ENCODE measurements around the gene WWC2. TPM values are rescaled to one million over a fixed set of nuclear protein-coding genes. Genes with fewer than 3 reads are reported as not detected.
A peak's percentile ranks its signal among the peaks of the same experiment; 100 is the strongest.

Gene WWC2
- total and polyA plus RNA-seq, 9 donors: 9.4 to 43.0 (median 32.5) TPM

DNA sequence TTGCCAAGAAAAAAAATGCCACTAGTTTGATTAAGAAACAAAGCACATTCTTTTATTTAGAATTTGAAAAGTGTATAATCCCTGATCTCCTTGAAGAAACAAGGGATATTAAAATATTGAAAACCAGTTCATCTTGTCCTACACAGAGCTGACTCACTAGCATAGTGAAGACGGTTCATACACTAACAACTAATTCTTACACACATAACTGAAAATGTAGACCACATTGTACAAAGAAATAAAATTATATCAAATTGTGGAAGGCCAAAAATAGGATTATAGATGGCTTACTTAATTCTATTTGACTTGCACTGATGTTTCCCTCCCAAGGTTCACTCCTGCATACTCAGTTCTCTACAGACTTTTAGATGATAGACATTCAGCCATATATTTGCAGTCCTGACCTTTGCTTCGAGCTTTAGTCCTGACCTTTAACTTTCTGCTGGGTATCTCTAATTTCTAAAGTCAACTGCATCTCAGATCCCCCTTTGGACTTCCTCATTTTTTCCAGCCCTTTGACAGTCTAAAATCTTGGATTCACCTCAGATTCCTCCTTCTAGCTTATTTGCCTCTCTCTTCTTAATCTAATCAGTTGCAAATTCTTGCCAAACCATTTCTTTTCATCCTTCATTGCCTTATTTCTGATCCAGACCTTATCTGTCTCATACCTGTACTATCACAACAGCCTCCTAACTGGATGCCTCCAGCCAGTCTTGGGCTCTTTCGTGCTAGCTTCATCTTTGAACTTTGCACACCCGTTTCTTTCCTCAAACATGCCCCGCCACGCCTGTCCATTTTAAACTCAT, 4.5 kb upstream of the WWC2 start:
- Histone ChIP-seq H3K9me3 (no peaks in the 10 kb centered on the region), H3K36me3 (no peaks in the 10 kb centered on the region), H3K4me1 (ENCODE audit: insufficient read depth) (no peaks in the 10 kb centered on the region), H3K27me3 (no peaks in the 10 kb centered on the region), H3K4me3 (no peak overlapping the region), H3K27ac (no peak overlapping the region)
- no peak for DNase-seq
- 50 to 64% (median 60%) methylated on average over 6 of the region's 6 CpGs for WGBS, 3 donors
- intact Hi-C loops (cut with DNase I): loop anchor here in 1 of 4 donors (10.0 kb wide), 1 partner anchor 180 kb away; the partner anchor contains the start of gene DCTD
- TF ChIP-seq, protein P1, sequence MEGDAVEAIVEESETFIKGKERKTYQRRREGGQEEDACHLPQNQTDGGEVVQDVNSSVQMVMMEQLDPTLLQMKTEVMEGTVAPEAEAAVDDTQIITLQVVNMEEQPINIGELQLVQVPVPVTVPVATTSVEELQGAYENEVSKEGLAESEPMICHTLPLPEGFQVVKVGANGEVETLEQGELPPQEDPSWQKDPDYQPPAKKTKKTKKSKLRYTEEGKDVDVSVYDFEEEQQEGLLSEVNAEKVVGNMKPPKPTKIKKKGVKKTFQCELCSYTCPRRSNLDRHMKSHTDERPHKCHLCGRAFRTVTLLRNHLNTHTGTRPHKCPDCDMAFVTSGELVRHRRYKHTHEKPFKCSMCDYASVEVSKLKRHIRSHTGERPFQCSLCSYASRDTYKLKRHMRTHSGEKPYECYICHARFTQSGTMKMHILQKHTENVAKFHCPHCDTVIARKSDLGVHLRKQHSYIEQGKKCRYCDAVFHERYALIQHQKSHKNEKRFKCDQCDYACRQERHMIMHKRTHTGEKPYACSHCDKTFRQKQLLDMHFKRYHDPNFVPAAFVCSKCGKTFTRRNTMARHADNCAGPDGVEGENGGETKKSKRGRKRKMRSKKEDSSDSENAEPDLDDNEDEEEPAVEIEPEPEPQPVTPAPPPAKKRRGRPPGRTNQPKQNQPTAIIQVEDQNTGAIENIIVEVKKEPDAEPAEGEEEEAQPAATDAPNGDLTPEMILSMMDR (IDR thresholded peaks at IDR 0.05): no peak
- no peak for TF ChIP-seq EP300 (IDR thresholded peaks at IDR 0.05)
- no peak for TF ChIP-seq POLR2A (IDR thresholded peaks at IDR 0.05)

DNA sequence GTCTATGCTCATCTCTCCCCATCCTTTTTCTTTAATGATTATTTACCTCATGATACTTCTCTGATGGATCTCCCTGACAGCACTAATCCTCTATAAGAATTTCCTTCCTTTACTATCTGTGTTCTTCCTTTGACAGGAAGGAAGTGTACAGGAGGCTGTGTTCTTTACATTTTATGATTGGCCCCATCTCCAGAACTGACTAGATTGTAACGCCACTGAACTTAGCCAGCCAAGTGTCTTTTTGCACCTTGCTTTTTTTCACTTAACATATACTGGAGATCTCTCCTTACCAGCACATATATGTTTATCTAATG, 3.9 kb upstream of the WWC2 start:
- TF ChIP-seq, protein P1 (IDR thresholded peaks at IDR 0.05): no peak
- TF ChIP-seq POLR2A (IDR thresholded peaks at IDR 0.05) (no peak), EP300 (IDR thresholded peaks at IDR 0.05) (no peak)
- no peaks in the 10 kb centered on the region for H3K27me3 ChIP-seq
- DNase-seq: no peak
- H3K4me3 ChIP-seq: no peak overlapping the region
- H3K4me1 ChIP-seq (ENCODE audit: insufficient read depth): no peaks in the 10 kb centered on the region
- intact Hi-C loops (cut with DNase I): loop anchor here in 1 of 4 donors (10.0 kb wide), 1 partner anchor 180 kb away; the partner anchor contains the start of gene DCTD
- no peaks in the 10 kb centered on the region for H3K9me3 ChIP-seq
- no peak overlapping the region for H3K27ac ChIP-seq
- 86 to 92% (median 91%) methylated on average over 1 of the region's 1 CpG for WGBS, 3 donors
- H3K36me3 ChIP-seq: no peaks in the 10 kb centered on the region

DNA sequence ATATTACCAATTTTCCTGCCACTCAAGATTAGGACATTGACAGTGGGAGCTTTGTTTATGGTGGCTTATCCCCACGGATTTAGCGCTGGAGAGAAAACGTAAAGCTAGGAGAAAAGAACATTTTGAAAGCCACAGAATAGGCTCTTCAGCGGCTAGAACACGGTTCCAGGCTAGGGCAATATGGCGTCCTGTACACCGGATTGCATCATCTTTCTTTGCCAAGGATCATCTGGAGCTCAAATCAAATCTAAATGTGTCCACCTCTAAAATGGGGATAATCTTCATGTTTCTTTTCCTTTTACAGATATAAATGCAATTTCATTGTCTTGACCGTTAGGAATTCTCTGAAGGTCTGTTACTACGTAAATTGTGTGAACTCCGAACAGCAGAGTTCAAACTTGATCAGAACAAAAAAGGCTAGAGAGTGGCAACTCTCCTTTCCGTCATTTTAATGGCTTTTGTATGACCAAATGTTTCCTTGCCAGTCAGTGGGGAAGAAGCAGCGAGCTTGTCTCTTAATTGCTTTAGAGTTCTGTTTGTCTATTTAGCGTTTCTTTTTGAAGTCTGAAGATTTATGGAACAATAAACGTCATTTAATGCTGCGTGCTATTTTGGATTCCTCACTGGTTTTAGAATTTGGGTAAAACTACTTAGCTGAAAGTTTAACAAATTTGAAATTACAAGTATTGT, 2.6 kb upstream of the WWC2 start:
- Histone ChIP-seq H3K36me3 (no peaks in the 10 kb centered on the region), H3K27me3 (no peaks in the 10 kb centered on the region), H3K9me3 (no peaks in the 10 kb centered on the region), H3K4me1 (ENCODE audit: insufficient read depth) (peaks cover 3% of the 10 kb centered on the region), H3K4me3 (no peak overlapping the region), H3K27ac (no peak overlapping the region)
- intact Hi-C loops (cut with DNase I): loop anchor here in 1 of 4 donors (10.0 kb wide), 1 partner anchor 182 kb away; the partner anchor contains the start of gene DCTD
- no peak for TF ChIP-seq EP300 (IDR thresholded peaks at IDR 0.05)
- no peak for TF ChIP-seq POLR2A (IDR thresholded peaks at IDR 0.05)
- TF ChIP-seq, protein P1 (IDR thresholded peaks at IDR 0.05): no peak
- WGBS, 3 donors: 93 to 96% (median 94%) methylated on average over 15 of the region's 15 CpGs
- no peak for DNase-seq

DNA sequence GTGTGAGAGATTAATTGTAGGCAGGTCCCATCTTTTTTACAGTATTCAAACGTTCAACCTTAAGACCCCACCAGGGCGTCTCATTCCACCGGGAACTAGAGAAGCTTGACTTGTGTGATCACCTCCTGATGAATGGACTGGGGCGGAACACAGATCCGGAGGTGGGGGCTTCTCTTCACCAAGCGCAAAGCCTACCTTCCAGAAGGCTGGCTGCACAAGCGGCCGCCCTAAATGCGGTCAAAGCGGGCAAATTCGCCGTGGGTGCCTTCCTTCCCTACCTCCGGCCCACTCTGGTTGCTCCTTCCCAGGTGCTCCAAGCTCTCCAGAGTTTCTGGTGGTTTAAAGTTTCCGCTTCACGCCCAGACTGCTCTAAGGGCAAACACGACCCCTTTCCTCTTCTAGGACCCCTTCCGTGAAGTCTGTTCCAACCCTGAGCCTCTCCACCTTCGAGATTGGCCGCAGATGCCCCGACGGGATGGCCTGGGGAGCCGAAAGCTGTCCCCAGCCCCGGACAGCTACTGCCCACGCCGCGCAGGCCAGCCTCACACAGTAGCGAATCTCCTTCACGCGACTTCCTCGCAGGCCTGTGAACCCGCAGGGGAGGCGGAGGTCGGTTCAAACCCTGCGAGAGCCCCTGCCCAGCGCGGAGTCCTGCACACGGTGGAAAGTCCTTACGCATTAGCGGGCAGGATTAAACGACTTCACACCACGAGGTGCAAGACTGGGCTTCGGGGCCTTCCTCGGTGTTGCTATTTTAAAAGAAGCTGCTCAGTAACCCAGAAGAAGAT, 1.6 kb upstream of the WWC2 start:
- DNase-seq: peak in 4 of 5 donors; percentile 29 to 43 (median 36)
- H3K9me3 ChIP-seq: no peaks in the 10 kb centered on the region
- intact Hi-C loops (cut with DNase I): loop anchor here in 1 of 4 donors (10.0 kb wide), 1 partner anchor 183 kb away; the partner anchor contains the start of gene DCTD
- TF ChIP-seq, protein P1 (IDR thresholded peaks at IDR 0.05): no peak
- TF ChIP-seq EP300 (IDR thresholded peaks at IDR 0.05) (no peak), POLR2A (IDR thresholded peaks at IDR 0.05) (no peak)
- H3K27me3 ChIP-seq: no peaks in the 10 kb centered on the region
- H3K4me1 ChIP-seq (ENCODE audit: insufficient read depth): peaks cover 4% of the 10 kb centered on the region
- peak overlapping the region; percentile 59 for H3K4me3 ChIP-seq
- H3K36me3 ChIP-seq: no peaks in the 10 kb centered on the region
- 54 to 62% (median 55%) methylated on average over 43 of the region's 43 CpGs for WGBS, 3 donors
- H3K27ac ChIP-seq: peak overlapping the region in 1 of 2 donors; percentile 93
